GM19193 (cell line): ENCODE results near the gene BCL6.

Experiments
- POLR2A ChIP-seq: IDR thresholded peaks from 4 replicates; pipeline ENCODE4 v1.6.1; 2011; ENCODE audit not compliant: insufficient read depth, insufficient read length; ENCODE audit errors: extremely low read depth

The BCL6 gene

DNA sequence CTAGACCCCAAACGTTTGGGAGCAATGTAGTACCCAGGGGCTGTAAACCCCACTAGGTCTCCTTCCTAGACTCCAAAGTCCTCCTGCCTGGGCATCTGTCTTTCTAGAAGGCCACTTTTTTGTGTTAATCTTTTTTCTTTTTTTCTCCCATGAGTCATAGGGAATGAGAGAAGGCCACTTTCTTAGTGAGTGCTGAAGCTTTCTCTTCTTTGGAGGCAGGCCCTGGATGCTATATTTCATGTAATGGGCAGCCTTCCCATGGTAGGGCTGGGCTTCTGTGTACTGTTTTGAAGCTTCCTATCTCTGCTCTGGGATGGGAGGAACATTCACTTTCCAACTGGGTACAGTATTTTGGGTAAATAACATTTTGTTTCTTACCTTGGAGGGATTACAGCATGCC, 27.7 kb downstream of the BCL6 start:
- no peak for TF ChIP-seq POLR2A

DNA sequence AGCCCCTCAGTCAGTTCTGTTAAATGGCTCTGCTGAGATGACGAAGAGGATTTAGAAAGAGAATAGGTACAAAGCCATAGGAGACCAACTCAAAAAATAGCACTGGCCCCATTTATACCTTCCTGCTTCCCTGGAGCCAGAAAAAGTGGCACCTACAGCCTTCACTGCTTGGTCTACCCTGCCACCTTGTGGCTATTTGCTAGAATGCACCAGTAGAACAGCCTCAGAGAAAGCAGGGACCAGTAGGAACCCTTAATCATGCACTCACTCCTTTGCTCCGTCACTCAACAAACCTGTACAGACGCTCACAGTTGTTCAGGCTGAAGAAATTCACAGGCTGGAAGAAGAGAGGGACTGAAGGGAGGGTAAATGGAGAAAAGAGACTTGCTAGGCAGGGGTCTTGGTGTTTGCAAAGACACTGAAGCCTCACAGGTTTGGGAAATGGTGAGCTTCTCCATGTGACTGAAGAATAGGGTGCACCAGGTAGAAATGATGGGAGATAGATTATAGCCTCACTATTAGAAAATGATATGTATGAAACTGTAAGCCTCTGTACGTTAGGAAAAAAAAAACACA, 30.8 kb downstream of the BCL6 start:
- TF ChIP-seq POLR2A = no peak

DNA sequence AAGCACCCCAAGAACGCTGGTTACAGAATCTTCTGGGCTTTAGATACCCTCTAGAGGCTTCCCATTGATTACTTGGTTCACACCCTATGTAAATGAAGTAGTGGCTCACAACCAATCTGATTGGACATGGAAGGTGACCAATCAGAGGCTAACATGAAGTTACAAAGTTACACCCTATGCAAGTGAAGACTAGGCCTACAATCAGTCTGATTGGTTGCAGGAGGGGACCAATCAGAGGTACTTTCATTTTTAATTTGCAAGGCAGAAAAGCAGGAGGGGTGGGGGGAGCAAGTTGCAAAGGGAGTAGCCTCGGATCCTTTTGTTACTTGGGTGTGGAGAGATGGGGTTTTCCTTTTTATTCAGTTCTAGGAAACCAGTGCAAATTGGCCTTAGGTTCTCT, 31.8 kb downstream of the BCL6 start:
- TF ChIP-seq POLR2A = no peak

DNA sequence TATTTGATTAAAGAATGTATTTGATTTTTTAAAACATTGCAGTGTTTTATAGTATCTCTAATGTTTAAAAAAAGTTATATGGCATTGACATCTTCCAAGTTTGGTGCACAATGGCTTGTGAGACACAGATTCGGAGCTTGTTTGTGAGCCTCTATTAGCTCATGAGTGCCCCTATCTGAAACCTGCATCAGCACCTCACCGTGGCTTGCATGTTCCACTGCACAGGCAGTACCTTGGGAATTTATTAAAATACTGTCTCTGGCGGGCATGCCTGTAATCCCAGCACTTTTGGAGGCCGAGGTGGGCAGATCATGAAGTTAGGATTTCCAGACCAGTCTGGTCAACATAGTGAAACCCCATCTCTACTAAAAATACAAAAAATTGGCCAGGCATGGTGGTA, 36.1 kb downstream of the BCL6 start:
- no peak for TF ChIP-seq POLR2A

DNA sequence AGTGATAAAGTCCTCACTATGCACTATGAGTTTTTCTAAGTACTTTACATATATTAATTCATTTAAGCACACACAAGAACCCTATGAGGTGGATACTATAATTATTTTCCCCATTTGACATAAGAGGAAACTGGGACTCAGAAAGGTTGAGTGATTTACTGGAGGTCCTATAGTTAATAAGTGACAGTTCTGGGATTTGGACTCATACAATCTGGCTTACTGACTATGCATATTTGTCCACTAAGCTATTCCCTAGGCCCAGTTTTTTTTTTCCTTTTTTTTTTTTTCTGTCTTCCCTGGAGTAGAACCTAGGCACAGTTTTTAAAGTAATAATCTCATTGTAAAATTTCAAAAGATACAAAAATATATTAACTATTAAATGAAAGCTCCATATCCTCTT, 36.6 kb downstream of the BCL6 start:
- no peak for TF ChIP-seq POLR2A

DNA sequence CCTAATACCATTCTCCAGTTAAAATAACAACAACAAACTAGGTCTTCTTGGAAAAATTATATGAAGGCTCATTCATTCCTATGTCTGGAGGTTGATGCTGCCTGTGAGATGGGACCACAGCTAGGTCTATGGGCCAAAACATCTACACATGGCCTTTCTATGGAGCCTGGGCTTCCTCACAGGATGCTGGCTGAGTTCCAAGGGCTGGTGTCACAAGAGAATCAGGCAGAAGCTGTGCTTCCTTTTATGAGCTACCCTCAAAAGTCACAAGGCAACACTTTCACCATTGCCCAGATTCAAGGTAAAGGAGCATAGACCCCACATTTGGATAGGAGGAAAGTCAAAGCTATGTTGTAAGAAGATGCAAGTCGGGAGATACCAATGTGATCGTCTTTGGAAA, 38.3 kb downstream of the BCL6 start:
- TF ChIP-seq POLR2A = no peak

DNA sequence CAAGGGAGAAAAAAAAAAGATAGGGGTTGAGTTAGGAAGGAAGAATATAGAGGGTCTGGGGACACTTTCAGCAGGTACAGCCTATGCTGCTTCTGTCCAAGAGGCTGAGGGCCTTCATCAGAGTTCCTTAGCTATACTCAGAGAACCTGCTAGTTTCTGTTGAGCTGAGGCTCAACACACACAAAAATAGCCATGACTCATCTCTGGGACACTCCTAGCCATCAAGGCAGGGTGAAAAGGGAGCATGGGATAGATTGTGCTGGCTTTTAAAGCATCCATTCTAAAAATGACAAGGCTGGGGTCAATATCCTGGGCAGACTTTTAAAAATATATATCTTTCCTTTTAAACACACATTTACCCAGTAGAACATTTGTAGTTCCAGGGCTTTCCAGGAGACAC, 40.1 kb downstream of the BCL6 start:
- no peak for TF ChIP-seq POLR2A

DNA sequence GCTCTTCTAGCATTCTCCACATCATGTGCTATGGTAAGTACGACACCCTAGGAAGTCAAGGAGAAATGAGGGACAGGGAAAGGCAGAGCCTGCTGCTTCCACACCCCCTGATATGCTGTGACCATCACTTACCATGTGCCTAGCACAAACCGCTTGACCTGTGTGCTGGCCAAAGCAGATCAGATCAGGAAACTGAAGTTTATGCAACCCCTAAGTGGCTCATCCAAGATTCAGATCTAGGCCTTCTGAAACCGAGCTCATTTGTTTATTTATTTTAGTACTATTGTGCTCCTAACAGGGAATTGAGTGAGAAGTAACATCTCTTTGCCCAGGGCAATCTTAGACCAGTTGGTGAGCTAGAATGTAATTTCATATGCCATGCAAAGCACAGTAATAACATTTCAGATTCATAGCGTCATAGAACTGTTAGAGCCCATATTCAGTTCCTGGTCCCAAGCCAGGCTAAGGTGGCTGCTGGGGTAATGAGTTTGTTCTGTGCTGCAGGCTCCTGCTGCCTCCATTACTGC, 42.7 kb downstream of the BCL6 start, which contains the start of gene RTP2:
TSS of gene RTP2 (minus strand) at position 51 of the 527 bp plus-strand sequence. CDS start 429 bp downstream, outside the sequence.
- no peak for TF ChIP-seq POLR2A

DNA sequence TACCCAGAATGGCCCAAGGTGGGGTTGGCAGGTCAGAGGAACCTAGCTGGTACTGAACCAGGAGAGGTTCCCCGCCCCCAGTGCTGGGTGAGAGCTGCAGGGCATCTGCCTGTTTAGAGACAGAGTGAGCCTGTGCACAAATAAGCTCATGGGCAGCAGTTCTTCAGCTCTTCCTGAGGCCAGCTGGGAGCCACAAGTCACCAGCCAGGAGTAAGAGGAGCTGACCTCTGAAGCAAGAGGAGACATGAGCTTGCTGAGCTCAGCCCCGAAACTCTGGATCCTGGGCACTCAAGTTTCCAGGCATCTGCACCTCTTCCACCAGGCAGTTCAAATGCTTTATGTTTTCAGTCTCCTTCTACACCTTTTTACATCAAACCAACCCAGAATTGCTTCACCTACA, 45.0 kb downstream of the BCL6 start:
- no peak for TF ChIP-seq POLR2A

DNA sequence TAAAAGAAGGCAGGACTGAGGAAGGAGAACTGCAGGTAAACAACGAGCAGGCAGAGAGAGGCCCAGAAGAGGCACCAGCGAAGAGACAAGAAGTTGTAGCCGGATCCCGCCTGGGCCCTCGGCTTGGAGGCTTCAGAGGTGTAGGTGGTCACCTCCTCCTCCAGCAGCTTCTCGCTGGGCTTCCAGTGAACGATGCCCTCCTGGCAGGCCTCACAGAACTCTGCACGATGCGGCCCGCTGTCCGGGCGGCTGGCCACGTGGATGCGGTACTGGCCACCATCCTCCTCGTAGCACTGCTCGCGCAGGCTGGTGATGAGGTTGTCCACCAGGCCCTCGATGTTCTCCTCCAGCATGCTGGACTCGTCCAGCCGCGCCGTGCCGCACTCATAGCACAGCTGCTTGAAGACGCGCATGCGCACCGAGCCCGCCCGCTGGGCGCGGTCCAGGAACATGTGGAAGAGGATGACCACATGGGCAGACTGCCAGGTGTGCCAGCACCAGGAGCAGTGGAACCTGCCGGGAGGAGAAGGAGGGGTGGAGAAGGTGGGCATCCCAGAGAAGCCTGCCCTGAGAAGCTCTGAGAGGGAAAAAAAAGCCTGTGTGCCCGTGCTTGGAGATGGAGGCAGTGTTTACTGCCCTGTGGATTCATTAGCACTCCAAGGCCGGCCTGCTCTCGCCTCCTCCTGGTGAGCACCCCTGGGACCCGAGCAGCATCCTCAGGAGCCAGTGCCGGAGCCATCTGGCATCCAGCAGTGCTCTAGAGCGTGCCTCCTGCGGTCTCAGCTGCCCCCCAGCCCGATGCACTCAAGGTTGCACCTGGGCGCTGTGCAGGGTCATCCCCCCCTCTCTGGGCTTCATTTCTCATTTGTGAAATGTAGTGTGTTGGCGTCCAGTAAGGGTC, 46.5 kb downstream of the BCL6 start:
- TF ChIP-seq POLR2A = no peak

DNA sequence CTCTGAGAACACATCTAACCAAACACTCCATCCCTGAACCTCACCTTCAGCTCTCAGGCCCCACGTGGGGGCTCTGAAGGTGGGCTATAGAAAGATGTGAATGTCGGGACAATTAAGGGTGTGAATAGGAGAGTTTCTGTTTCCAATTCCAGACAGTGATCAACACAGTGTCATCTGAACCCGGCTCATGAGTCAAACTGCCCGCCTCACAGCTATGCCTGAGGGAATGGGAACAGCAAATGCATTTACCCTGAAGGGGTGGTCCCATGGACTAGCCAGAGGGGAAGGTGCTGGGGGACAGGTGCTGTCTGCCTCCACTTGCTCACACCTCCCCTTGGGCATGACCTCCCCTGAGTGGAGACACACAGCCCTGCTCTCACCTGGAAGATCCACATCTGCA, 49.2 kb downstream of the BCL6 start:
- no peak for TF ChIP-seq POLR2A

DNA sequence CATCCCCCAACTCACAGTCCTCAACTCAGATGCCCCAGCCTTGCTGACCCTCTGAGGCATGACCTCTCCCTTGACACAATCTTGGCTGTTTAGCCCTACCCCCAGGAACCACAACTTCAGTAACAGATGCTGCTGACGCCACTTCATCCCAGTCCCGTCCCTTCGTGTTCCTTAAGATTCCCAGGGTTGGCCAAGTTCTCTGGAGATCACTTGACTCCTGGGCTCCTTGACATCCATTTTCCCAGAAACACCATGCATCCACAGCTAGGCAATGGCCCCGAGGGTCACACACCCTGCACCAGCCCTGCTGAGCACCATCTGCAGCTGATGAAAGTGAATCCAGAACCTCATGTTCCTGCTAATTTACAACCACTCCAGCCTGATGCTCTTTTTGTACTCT, 49.8 kb downstream of the BCL6 start:
- TF ChIP-seq POLR2A = no peak

DNA sequence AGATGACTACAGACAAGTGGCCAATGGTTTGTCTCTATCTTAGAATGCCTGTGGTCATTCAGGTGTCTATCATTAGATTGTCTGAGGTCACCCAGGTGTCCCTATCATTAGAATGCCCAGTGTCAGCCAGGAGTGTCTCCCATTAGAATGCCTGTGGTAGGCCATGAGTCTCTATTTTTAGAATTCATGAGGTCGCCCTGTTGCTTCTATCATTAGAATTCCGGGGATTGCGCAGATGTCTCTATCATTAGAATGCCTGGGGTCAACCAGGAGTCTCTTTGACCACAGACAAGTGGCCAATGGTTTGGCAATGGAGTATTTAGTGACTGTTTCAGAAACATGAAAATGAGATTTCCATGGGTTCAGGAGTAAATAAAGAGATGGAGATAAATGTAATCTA, 50.5 kb downstream of the BCL6 start:
- no peak for TF ChIP-seq POLR2A

DNA sequence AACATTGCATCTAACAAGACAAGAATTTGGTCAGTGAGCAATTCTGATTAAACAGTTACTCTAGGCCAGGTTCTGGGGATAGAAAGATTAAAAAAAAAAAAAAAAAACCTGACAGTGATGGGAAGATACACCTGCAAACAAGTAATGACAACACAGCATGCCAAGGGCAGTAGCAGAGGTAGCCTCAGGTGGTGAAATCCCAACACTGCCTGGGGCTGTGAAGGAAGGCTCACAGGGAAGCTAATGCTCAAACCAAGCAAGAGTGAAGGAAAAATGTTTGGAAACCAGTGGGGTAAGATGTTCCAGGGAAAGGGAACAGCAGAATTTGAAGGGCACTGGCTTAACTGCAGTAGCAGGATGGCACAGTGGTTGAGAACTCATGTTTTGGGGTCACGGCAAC, 51.8 kb downstream of the BCL6 start:
- no peak for TF ChIP-seq POLR2A

DNA sequence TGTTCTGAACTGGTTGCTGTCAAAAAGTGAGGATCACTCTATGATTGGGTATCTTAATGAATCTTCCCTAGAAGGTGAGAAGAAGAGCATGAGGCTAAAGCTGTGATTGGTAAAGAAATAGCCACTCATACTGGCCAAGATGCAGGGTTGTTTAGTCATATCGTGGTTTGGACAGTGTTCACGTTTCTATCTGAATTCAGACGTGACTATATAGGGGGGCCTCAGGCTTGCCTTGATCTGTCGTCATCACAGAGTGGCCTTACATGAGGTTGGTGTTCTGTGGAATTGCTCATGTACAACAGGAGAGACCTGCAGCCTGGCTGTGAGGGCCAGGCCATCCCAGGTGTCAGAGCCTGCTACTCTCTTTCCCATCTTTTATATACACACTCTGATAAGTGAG, 55.3 kb downstream of the BCL6 start:
- no peak for TF ChIP-seq POLR2A
